Bone marrow (tissue), 2 donors: ENCODE data around the gene FYN.
"Not testable (repeated sequence)": the region's sequence is repeated elsewhere in the genome, so short reads cannot be mapped to it uniquely, and the experiment has no call there.

Experiments used
- DNase-seq, 2 donors: peaks; one replicate each; lab custom pipeline; 2025; lab: John Stamatoyannopoulos, UW

Gene FYN

DNA sequence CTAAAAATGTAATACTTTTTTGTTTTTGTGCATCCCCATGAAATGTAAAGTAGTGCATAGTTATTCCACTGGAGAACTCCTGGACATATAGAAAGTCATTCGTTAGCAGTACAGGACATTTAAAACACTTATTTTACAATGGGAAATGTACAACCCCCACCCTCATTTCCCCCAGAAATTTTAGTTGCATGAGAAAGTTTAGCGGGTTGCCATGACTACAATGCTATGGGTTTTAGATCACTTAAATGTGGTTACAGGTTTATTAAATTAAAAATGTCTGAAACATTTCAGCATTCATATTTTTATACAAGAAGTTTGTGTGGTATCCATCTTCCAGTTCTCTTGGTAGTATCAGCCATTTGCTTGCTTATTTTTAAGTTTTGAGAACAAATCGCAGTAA is 212.7 kb downstream of the FYN start:
- no peak for DNase-seq

DNA sequence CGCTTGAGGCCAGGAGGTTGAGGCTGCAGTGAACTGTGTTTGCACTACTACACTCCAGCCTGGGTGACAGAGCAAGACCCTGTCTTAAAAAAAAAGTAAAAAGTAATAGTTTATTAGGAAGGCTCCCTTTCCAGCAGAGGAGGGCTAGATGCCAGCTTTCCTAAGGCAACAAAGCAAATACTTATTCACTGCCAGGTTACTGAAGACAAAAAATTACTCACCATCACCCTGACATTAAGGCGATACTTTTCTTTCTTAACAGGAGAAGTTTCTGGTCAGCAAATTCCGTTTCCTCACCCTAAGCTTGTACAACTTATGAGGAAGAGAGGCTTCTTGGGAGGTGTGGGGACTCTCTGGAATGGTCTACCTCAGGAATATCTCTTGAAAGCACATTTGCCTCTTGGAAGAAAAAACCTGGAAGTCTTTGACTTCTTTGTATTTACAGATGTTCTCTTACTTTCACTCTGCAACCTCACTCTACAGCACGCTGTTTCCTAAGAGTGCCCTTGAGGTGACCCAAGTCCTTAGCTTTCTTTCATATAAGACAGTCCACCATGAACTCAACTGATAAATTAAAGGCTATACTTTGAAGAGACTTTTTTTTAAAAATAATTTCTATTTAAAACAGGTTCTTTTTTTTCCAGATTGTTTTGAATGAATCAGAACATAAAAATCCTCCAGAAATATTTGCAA is 214.6 kb downstream of the FYN start:
- no peak for DNase-seq

DNA sequence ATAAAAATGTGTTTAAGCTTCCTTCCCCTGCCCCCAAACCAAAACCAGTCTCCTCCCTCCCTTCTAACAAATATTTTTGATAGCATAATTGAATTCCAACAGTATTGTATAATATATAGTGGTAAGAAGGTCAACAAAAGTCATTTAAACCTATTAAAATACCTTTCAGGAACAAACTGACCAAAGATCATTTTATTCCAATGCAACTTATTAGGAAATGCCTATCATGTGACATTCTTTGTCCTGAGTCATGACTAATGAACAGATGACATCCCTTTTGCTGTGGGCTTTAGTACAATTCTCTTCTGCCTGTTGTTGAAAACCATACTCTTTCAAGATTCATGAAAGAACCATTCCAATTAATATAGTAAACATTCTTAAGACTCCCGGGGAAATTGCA is 216.1 kb downstream of the FYN start:
- no peak for DNase-seq

DNA sequence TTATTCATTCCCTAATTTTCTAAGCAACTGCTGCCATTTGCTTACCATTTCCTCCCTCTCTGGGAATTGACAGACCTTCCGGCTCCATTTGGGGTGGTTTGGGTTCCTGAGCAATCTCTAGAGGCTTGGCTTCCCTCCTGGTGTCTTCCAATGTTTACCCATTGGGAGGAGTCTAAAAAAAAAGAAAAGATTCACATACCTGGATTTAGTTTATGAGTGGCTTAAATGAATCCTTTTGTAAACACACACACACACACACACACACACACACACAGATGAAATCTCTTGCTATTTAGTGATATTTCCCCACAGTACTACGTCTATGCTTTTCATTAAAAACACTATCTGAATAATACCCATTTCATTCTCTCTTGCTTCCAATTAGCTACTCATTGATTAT is 219.3 kb downstream of the FYN start:
- DNase-seq = no peak

DNA sequence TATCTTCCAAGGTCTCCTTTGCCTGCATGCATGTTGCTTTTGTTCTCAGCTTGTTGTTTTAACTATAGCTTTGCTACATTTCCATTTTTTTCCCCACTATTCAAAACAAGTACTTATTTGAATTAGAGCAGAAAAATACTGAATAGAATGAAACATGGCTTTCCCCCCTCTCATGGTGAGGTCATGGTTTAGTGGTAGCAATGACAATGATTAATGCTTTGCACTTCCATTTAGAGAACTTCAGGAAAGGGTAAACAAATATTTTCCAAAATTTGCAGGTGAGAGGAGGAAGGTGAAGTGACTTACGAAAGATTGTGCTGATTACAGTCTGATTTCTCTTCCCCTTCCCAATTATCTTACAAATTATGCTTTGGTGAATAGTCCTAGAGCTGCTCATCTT is 219.8 kb downstream of the FYN start:
- no peak for DNase-seq

DNA sequence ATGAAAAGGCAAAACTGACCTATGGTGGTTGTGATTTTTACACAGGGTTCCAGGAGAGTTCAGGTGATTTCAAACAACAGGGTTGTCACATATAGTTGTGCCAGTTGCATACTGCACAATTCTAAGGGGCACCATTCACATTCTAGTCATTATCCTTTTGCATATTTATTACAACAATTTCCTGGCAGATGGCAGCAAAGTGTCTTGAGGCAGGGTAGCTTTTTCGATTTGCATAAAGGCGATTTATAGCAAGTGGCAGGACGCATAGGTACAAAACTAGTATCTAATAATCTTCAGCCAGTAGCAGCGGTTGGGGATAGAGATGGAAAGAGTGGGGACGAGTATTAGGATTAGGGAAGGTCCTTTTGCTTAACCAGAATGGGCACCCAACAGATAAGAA is 221.1 kb downstream of the FYN start:
- DNase-seq = no peak

DNA sequence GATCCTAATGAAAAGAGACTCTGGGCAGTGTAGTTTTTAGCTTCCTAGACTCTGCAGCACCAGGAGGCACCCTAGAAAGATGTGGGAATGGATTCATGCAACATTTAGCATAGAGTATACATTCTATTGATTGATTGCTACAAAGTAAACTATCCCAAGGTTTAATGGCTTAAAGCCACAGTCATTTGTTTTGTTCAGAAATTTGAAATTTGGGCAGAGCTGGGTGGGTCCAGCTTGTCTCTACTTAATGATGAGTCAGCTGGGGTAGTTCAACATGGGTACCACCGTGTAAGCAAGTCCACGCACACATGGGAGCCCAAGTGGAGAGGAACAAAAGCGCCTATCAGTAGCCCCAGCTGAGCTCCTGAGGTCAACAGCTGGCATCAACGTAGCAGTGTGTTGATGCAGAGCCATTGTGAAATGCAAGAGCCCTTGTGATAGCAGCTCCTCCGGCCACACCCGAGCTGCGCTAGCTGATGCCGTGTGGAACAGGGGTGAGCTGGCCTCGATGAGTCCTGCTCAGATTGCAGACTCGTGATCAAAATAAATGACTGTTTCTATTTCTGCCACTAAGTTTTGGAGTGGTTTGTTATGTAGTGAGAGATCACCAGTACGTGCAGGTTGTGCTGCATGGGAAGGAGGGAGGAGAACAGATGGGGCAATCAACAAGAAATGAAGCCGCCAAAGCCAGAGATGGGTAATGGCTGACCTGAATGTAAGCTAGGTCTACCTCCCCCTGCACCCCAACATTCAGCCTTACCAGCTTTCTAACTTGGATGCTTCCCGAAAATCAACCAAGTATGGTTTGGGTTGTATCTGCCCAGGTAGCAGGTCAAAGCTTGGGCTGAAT is 221.8 kb downstream of the FYN start:
- DNase-seq = no peak

DNA sequence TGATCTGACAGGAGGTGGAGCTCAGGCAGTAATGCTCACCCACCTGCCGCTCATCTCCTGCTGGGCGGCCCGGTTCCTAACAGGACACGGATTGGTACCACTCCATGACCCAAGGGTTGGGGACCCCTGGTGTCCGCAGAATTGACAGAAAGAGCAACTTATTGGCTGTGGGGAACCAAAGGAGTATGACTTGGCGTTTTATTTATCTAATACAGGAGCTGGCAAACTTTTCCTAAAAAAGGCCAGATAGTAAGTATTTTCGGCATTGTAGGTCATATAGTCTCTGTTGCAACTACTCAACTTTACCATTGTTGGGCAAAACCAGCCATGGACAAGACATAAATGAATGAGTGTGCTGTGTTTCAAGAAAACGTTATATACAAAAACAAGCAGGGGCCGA is 223.2 kb downstream of the FYN start:
- DNase-seq = no peak

DNA sequence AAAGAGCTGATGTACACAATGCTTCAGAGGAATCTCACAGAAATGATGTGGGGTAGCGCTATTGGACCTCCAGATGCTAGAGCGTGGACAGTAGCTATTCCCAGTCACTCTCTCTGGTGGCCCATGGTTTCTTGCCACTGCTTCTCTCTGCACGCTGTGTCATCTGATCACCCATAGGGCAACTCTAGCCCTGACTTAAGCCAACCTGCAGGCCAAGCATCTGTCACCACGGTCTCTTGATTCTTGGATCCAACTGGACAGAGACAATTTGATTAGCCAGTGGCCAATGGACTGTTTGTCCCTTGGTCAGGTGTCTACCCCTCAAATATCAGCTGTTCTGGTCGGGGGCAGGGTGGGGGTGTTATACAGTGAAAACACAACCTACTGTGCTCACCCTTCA is 225.2 kb downstream of the FYN start:
- DNase-seq = no peak

DNA sequence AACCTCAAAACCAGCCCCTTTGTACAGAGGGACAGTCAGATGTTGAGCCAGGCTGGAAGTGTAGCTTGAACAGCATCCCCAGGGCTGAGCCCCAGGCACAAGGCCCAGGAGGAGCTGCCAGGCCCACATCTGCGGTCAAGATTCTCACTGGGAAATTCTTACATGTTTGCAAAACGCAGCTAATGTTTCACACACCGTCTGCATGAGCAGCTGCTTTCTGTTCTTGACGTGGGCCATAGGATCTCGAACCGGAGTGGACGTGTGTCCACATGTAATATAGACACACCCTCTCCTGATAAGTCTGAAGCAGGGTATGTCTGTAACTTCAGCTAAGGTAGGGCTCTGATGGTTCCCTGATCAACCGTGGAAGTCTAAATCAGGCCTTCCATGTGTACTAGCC is 226.3 kb downstream of the FYN start:
- DNase-seq = no peak

DNA sequence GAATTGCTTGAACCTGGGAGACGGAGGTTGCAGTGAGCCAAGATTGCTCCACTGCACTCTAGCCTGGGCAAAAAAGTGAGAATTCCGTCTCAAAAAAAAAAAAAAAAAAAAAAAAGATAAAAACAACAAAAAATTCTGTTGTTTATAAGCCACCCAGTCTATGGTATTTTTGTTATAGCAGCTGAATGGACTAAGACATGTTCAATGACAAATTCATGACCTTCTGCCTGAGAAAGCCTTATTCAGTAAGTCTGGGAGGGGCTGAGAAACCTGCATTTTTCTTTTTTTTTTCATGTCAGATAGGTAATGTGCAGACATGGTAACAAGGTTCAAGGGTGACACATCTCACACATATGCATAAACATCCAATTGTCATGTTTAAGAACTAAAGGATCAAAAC is 227.2 kb downstream of the FYN start:
- DNase-seq = no peak

DNA sequence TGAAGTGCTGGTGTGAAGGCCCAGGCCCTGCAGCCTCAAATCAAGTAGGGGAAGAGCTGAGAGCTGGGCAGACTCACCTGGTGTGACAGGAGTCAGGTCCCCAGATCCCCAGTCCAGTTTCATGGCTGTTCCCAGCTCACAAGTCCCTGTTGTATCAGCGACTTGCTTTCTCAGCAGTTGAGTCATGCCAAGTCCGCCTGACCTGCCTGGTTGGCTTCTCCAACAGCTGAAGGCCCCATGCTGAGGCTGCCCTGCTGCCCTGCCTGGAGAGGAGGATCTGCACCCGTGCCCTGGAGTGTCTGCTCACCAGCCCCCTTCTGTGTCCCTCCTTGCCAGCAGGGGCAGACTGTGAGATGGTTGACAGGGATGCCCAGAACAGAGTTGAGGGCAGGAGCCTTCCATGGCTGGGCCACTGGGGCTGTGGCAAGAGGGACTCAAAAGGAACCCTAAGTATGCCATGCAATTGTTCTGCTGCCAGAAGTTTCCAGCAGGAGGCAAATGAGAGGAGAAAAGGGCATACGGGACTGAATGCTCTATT is 228.3 kb downstream of the FYN start:
- no peak for DNase-seq

DNA sequence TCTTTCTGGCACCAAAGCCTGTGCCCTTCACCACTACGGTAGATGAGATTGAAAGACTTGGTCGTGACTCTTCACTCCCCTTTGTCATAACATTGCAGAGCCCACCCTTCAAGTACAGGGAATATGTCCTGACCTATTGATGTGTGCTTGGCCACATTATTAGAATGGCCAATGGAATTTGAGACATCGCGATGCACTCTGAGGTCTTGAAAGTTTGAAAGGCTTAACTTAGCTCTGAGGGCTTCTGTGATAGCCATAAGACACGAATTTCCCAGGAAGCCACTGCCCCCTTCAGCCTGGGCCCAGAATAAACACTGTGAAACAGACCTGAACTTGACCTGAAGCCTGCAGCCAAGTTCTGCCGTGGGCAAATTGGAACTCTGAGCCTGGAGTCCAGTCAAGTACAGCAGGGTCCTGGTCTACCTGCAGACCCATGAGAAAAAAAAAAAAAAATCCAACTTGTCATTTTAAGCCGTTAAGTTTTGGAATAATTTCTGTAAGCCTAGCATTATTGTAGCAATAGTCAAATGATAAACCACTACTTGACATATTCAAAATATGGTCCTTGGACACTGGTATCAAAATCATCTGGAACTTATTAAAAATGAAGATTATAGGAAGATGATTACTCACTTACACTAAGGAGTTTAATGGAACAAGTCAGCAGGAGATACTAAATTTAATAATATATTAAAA is 230.6 kb downstream of the FYN start:
- peak in 1 of 2 donors; percentile 27 for DNase-seq

DNA sequence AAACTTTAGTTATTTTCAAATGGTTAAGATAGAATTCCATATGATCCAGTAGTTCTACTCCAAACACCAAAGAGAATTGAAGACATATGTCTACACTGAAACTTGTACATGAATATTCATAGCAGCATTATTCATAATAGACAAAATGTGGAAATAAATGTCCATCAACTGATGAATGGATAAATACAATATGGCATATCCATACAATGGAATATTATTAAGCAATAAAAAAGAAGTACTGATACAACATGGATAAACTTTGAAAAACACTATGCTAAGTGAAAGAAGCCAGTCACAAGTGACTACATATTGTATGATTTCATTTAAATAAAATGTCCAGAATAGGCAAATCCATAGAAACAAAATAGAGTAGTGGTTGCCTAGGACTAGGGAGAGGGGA is 234.0 kb downstream of the FYN start:
- DNase-seq = no peak

DNA sequence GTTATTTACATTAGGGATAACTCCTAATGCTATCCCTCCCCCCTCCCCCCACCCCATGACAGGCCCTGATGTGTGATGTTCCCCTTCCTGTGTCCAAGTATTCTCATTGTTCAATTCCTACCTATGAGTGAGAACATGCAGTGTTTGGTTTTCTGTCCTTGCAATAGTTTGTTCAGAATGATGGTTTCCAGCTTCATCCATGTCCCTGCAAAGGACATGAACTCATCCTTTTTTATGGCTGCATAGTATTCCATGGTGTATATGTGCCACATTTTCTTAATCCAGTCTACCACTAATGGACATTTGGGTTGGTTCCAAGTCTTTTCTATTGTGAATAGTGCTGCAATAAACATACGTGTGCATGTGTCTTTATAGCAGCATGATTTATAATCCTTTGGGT is 238.3 kb downstream of the FYN start:
- not testable (repeated sequence) for DNase-seq

DNA sequence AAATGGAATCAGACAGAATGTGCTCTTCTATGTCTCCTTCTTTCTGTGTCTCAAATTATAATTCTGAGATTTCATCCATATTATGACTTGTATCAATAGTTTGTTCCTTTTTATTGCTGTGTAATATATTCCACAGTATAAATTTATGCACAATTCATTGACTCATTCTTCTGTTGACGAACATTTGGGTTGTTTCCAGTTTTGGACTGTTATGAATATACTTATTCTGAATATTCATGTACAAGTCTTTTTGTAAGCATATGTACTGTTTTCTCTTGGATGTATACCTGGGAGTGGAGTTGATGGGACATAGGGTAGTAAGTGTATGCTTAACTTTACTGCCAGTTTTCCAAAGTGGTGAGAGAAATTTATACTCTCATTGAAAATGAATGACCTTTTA is 239.4 kb downstream of the FYN start:
- DNase-seq = no peak

DNA sequence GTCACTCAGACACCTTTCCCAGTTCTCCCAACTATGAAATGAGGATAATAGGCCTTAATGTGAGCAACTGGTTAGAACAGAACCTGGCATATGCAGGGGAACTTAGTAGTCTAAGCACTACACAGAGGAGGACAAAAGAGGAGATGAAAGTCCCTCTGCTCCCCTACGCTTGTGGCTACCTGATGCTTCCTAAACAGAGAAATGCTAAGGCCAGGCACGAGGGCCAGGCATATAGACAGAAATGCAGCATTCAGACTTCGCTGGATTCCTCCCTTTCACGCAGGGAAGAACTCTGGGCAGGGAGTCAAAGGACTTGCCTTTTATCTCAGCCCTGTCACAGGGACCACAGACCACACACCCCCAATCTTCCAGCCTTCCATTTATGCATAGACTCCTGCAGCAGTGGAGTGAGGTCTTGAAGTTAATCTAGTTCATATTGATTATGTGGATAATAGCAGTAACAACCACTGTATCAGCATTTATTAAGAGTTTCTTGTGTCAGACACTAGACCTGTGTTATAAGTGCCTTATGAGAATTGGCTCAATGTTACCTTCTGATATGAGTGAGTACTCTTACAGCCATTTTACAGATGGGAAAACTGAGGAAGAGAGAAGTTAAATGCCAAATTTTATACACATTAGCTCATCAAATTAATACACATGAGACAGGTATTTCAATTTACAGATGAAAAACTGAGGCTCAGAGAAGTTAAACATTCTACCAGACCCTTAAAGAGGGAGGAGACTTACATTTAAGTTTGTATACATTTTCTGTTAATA is 240.6 kb downstream of the FYN start:
- no peak for DNase-seq

DNA sequence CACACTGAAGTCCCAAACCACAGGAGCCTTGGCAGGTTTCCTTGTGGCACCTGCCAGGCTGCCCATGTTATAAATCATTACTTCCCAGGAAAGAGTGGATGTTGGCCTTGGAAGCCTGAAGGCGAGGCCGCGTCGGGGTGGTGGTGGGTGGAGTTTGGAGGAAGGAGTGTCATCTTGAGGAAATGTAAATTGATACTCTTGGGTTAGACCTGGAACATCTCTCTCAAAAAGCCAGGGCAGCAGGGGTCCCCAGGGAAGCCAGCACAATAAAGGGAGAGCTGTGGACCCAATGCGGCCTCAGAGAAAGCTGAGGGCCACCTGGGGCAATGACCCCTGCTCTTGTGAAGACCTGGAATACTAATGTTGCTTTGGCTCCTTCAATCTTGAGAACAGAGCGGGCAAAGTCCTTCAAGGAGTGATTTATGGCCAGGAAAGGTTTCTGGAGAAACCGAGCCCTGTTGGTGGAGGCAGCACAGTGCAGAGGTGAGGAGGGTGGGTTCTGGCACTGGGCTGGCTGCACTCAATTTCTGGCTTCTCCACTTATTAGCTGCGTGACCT is 241.3 kb downstream of the FYN start:
- no peak for DNase-seq

DNA sequence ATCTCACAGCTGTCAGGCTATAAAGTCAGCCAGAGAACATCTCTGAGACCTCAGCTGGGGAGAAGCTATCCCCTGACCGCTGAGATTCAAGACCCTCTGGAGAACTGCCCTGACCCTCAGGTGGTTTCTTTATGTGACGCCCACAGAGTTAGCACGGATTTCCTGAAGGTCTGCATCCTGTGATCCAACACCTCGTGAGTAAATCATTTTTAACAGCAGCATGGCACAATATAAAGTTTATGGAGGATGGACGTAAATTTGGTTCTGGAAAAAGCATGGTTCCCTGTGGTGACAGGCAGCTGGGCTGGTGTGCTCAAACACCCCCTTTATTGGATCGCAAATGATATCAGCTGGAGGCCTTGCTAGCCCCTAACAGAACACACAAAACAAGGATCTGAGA is 242.2 kb downstream of the FYN start:
- DNase-seq = no peak

DNA sequence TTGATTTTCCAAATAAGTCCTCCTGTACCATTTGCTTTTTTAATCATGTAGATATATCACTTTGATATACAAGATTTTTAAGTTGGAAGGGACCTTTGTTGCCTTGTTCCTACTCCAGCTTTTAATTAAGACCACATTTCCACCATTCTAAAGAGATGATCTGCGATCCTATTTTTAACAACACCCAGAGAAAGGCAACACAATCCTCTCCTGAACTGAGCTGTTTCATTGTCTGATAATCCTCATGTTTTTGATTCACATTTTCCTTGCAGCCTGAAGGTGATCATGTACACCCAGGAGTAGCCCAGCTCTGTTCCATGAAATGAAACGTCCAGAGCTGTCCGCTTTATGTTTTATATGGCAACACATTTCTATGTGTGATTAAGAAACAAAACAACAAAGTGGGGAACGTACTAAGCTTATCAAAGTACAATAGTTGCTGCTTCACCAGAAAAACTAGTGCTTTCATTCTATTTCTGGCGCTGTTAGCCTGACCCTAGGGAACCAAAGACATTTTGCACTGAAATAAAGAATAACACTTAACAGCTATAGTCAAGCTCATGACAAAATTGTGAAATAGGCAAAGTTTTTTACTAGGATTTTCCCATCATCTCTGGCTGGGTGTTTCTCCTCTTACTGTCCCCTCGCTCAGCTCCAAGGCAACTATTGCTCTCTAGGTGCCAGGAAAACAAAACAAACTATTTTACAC is 245.0 kb downstream of the FYN start:
- DNase-seq = no peak

DNA sequence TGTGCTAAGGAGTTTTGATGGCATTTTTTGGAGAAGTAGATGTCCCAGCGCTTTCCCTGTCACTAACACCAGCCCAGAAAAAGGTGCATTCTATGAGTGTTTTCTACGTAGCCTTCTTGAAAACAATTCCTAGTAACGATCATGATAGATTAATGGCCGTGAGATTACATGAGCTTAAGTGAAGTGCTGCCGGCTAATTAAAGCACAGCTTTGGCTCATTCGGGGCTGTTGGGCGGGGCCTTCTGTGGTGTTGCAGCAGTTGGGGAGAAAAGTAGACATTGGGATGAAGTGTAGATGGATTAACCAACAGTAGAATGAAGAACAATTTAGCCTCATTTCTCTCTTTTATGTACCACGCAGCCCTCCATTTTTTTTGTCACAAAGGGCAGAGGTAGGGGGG is 246.8 kb downstream of the FYN start:
- DNase-seq = no peak
